SHP77 (cell line): ENCODE measurements around the gene ATG13.

Experiments used
- DNase-seq, 2 experiments: peaks; one replicate each; lab custom pipeline; 2025; lab: John Stamatoyannopoulos, UW

Gene ATG13

GRCh38 chr11:46607516-46607915 is 9.8 kb upstream of the ATG13 start:
- DNase-seq = no peak

- DNase-seq = no peak
These were observed 8.0 kb upstream of the ATG13 start for GRCh38 chr11:46609386-46609785.

GRCh38 chr11:46611526-46612304 is 5.6 kb upstream of the ATG13 start:
- no peak for DNase-seq

- no peak for DNase-seq
These were observed 5.0 kb upstream of the ATG13 start for GRCh38 chr11:46612326-46612725.

- no peak for DNase-seq
These were observed 1.6 kb upstream of the ATG13 start for GRCh38 chr11:46615756-46616155.

- DNase-seq = no peak
These were observed 711 bp upstream of the ATG13 start for GRCh38 chr11:46616551-46617133.

GRCh38 chr11:46617972-46618314 is 590 bp downstream of the ATG13 start:
- no peak for DNase-seq

- DNase-seq = no peak
These were observed 1.5 kb downstream of the ATG13 start for GRCh38 chr11:46618837-46619236.

- DNase-seq = no peak
These were observed 8.1 kb downstream of the ATG13 start for GRCh38 chr11:46625406-46625805.

GRCh38 chr11:46628961-46629360 is 11.6 kb downstream of the ATG13 start:
- no peak for DNase-seq

GRCh38 chr11:46630237-46630636 is 12.9 kb downstream of the ATG13 start:
- DNase-seq = no peak

GRCh38 chr11:46631676-46632075 is 14.3 kb downstream of the ATG13 start:
- DNase-seq = no peak

- DNase-seq = no peak
These were observed 15.1 kb downstream of the ATG13 start for GRCh38 chr11:46632502-46632901.

GRCh38 chr11:46633291-46634217 is 16.2 kb downstream of the ATG13 start:
- no peak for DNase-seq

- DNase-seq = no peak
These were observed 18.3 kb downstream of the ATG13 start for GRCh38 chr11:46635557-46636139.

- DNase-seq = no peak
These were observed 20.2 kb downstream of the ATG13 start for GRCh38 chr11:46637546-46637945.

- DNase-seq = no peak
These were observed 22.0 kb downstream of the ATG13 start for GRCh38 chr11:46639197-46639839.

- DNase-seq = no peak
These were observed 22.9 kb downstream of the ATG13 start for GRCh38 chr11:46640036-46640788.

- no peak for DNase-seq
These were observed 24.3 kb downstream of the ATG13 start for GRCh38 chr11:46641639-46642038.

- no peak for DNase-seq
These were observed 25.4 kb downstream of the ATG13 start for GRCh38 chr11:46642627-46643335.

GRCh38 chr11:46643531-46643930 is 26.2 kb downstream of the ATG13 start:
- DNase-seq = no peak
